Gastroesophageal sphincter (tissue), 3 donors: ENCODE results near the gene XXYLT1.
"Not testable (repeated sequence)": the region's sequence is repeated elsewhere in the genome, so short reads cannot be mapped to it uniquely, and the experiment has no call there.

Experiments
- CTCF ChIP-seq, 4 experiments: fragments of 200-600 bp in 2 of 4; fragments of 450-650 bp in 2 of 4; sonication (generic) in 1 of 4; IDR thresholded peaks; one replicate each; pipeline ENCODE4 v1.5.1; 2017 to 2019; ENCODE audit warnings: antibody characterized with exemption in 4 of 4, mild to moderate bottlenecking in 2 of 4, moderate library complexity in 2 of 4
- POLR2A ChIP-seq, 2 donors: fragments of 450-650 bp; IDR thresholded peaks; one replicate each; pipeline ENCODE4 v1.6.1; 2017; ENCODE audit warnings: antibody characterized with exemption in 2 of 2, mild to moderate bottlenecking in 2 of 2, moderate library complexity in 1 of 2

- not testable (repeated sequence) for TF ChIP-seq CTCF, POLR2A (IDR thresholded peaks at IDR 0.05)
These were observed 19.7 kb upstream of the XXYLT1 start for GRCh38 chr3:195290643-195291042.
